ENCODE results near the gene GSC.
"Not testable (repeated sequence)": the region's sequence is repeated elsewhere in the genome, so short reads cannot be mapped to it uniquely, and the experiment has no call there.

The GSC gene

GRCh38 chr14:94769391-94770250 lies at the start of gene GSC:
TSS of gene GSC (minus strand) at chr14:94770113. CDS start at chr14:94770015, 98 bp downstream.
- Histone ChIP-seq H3K27ac (no peak within 1 kb of the TSS), H3K4me3 (peak within 1 kb of the TSS; percentile 51 to 56), H3K27me3 (peaks cover 3 to 86% of the 10 kb centered on the region in 2 donors), H3K36me3 (no peaks in the 10 kb centered on the region), H3K9me3 (no peaks in the 10 kb centered on the region), H3K4me1 (peaks cover 0 to 26% (median 18%) of the 10 kb centered on the region in 4 donors)
- TF ChIP-seq CTCF (IDR thresholded peaks at IDR 0.05): no peak
- peak in 1 of 2 donors; percentile 68 for DNase-seq
- intact Hi-C loops (cut with DNase I; ENCODE audit: low total_unique reads): no loop called here

- peaks cover 0 to 8% of the 10 kb centered on the region in 2 donors for H3K27me3 ChIP-seq
- no peak for TF ChIP-seq CTCF (IDR thresholded peaks at IDR 0.05)
- DNase-seq: no peak
- H3K9me3 ChIP-seq: peaks cover 0 to 7% (median 0%) of the 10 kb centered on the region in 3 donors
- no peaks in the 10 kb centered on the region for H3K36me3 ChIP-seq
- no peak overlapping the region for H3K27ac ChIP-seq
- intact Hi-C loops (cut with DNase I; ENCODE audit: low total_unique reads): no loop called here
- no peaks in the 10 kb centered on the region for H3K4me1 ChIP-seq
- no peak overlapping the region for H3K4me3 ChIP-seq
Observed at GRCh38 chr14:94819531-94819930, 49.6 kb upstream of the GSC start.

- TF ChIP-seq CTCF (IDR thresholded peaks at IDR 0.05): no peak
- Histone ChIP-seq H3K36me3 (no peaks in the 10 kb centered on the region), H3K27ac (no peak overlapping the region), H3K4me1 (no peaks in the 10 kb centered on the region), H3K27me3 (peaks cover 0 to 6% of the 10 kb centered on the region in 2 donors), H3K9me3 (peaks cover 0 to 7% (median 0%) of the 10 kb centered on the region in 3 donors), H3K4me3 (no peak overlapping the region)
- intact Hi-C loops (cut with DNase I; ENCODE audit: low total_unique reads): no loop called here
- no peak for DNase-seq
Observed at GRCh38 chr14:94816113-94816512, 46.2 kb upstream of the GSC start.

GRCh38 chr14:94805680-94806288 lies 35.9 kb upstream of the GSC start:
- no peaks in the 10 kb centered on the region for H3K9me3 ChIP-seq
- H3K27ac ChIP-seq: no peak overlapping the region
- no peak overlapping the region for H3K4me3 ChIP-seq
- TF ChIP-seq CTCF (IDR thresholded peaks at IDR 0.05): no peak
- no peaks in the 10 kb centered on the region for H3K27me3 ChIP-seq
- H3K36me3 ChIP-seq: no peaks in the 10 kb centered on the region
- peaks cover 0 to 10% (median 4%) of the 10 kb centered on the region in 4 donors for H3K4me1 ChIP-seq
- DNase-seq: peak in 1 of 2 donors; percentile 36
- intact Hi-C loops (cut with DNase I; ENCODE audit: low total_unique reads): no loop called here

GRCh38 chr14:94801225-94801624 lies 31.3 kb upstream of the GSC start:
- Histone ChIP-seq H3K4me3 (no peak overlapping the region), H3K27me3 (no peaks in the 10 kb centered on the region), H3K36me3 (no peaks in the 10 kb centered on the region), H3K4me1 (peaks cover 0 to 10% (median 3%) of the 10 kb centered on the region in 4 donors), H3K9me3 (no peaks in the 10 kb centered on the region), H3K27ac (no peak overlapping the region)
- no peak for DNase-seq
- no peak for TF ChIP-seq CTCF (IDR thresholded peaks at IDR 0.05)
- intact Hi-C loops (cut with DNase I; ENCODE audit: low total_unique reads): no loop called here

- H3K27me3 ChIP-seq: not testable (repeated sequence)
Observed at GRCh38 chr14:94800764-94801163, 30.9 kb upstream of the GSC start.

More at GRCh38 chr14:94800764-94801163, 30.9 kb upstream of the GSC start:
- H3K27ac ChIP-seq; H3K36me3 ChIP-seq; DNase-seq; H3K4me3 ChIP-seq; intact Hi-C loops (cut with DNase I; ENCODE audit: low total_unique reads); H3K4me1 ChIP-seq; H3K9me3 ChIP-seq: not testable (repeated sequence)
